Measurements from ENCODE around the gene NAA50. TPM values are rescaled to one million over a fixed set of nuclear protein-coding genes. Genes with fewer than 3 reads are reported as not detected.

Gene NAA50
- total RNA-seq, 1 donor from 2014 or later: 110 TPM

- no peak overlapping the region for H3K27ac Mint-ChIP-seq
- TF ChIP-seq, protein P1, sequence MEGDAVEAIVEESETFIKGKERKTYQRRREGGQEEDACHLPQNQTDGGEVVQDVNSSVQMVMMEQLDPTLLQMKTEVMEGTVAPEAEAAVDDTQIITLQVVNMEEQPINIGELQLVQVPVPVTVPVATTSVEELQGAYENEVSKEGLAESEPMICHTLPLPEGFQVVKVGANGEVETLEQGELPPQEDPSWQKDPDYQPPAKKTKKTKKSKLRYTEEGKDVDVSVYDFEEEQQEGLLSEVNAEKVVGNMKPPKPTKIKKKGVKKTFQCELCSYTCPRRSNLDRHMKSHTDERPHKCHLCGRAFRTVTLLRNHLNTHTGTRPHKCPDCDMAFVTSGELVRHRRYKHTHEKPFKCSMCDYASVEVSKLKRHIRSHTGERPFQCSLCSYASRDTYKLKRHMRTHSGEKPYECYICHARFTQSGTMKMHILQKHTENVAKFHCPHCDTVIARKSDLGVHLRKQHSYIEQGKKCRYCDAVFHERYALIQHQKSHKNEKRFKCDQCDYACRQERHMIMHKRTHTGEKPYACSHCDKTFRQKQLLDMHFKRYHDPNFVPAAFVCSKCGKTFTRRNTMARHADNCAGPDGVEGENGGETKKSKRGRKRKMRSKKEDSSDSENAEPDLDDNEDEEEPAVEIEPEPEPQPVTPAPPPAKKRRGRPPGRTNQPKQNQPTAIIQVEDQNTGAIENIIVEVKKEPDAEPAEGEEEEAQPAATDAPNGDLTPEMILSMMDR (IDR thresholded peaks at IDR 0.05; ENCODE audit: unreplicated experiment): no peak
- peaks cover 20% of the 10 kb centered on the region for H3K36me3 Mint-ChIP-seq (ENCODE audit: insufficient read depth)
- H3K4me1 Mint-ChIP-seq (ENCODE audit: low read depth): peaks cover 1% of the 10 kb centered on the region
- DNase-seq (ENCODE audit: low spot score, unreplicated experiment): no peak
- no peaks in the 10 kb centered on the region for H3K27me3 Mint-ChIP-seq
- no peak overlapping the region for H3K4me3 Mint-ChIP-seq (ENCODE audit: low read depth)
- H3K9me3 Mint-ChIP-seq (ENCODE audit: low read depth): no peaks in the 10 kb centered on the region
Measured at GRCh38 chr3:113717818-113718217, 28.2 kb downstream of the NAA50 start.

DNA sequence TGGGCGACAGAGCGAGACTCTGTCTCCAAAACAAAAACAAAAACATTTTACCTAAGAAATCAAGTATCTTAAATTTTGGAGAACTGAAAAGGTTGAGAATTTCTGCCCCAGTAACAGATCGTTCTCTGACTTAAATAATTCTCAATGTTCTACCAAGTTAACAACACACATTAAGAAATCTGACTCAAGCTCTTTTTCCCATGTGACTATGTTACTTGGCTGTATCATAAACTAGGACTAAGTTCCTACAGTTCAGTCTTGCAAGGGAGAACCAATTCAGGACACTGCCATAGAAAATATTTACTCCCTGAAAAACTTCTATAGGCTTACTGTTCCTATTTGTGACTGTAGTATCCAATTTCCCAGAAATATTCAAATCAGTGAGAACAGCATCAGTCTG is 28.7 kb downstream of the NAA50 start:
- no peaks in the 10 kb centered on the region for H3K27me3 Mint-ChIP-seq
- DNase-seq (ENCODE audit: low spot score, unreplicated experiment): no peak
- no peaks in the 10 kb centered on the region for H3K9me3 Mint-ChIP-seq (ENCODE audit: low read depth)
- H3K27ac Mint-ChIP-seq: no peak overlapping the region
- H3K36me3 Mint-ChIP-seq (ENCODE audit: insufficient read depth): peaks cover 19% of the 10 kb centered on the region
- no peak overlapping the region for H3K4me3 Mint-ChIP-seq (ENCODE audit: low read depth)
- H3K4me1 Mint-ChIP-seq (ENCODE audit: low read depth): peaks cover 5% of the 10 kb centered on the region
- TF ChIP-seq, protein P1 (IDR thresholded peaks at IDR 0.05; ENCODE audit: unreplicated experiment): no peak

- TF ChIP-seq, protein P1 (IDR thresholded peaks at IDR 0.05; ENCODE audit: unreplicated experiment): no peak
- Mint-ChIP-seq H3K36me3 (ENCODE audit: insufficient read depth) (peaks cover 14% of the 10 kb centered on the region), H3K4me1 (ENCODE audit: low read depth) (peaks cover 7% of the 10 kb centered on the region), H3K4me3 (ENCODE audit: low read depth) (no peak overlapping the region), H3K9me3 (ENCODE audit: low read depth) (no peaks in the 10 kb centered on the region), H3K27me3 (no peaks in the 10 kb centered on the region), H3K27ac (no peak overlapping the region)
- no peak for DNase-seq (ENCODE audit: low spot score, unreplicated experiment)
Measured at GRCh38 chr3:113714702-113715101, 31.3 kb downstream of the NAA50 start.

DNA sequence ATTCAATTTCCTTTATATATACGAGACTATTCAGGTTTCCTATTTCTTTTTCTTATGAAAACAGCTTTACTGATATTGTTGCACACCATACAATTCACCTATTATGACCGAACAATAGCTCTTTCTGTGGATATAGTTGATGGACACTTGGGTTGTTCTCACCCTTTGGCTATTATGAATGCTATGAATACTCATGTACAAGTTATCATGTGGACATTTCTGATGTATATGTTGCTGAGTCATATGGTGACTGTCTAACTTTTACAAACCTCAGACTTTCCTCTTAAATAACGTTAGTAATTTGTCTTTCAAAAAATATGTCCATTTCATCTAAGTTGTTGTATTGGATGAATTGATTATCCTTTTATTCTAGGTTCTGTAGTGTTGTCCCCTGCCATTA is 33.9 kb downstream of the NAA50 start:
- Mint-ChIP-seq H3K4me3 (ENCODE audit: low read depth) (no peak overlapping the region), H3K4me1 (ENCODE audit: low read depth) (peaks cover 7% of the 10 kb centered on the region), H3K27ac (no peak overlapping the region), H3K27me3 (no peaks in the 10 kb centered on the region), H3K36me3 (ENCODE audit: insufficient read depth) (peaks cover 8% of the 10 kb centered on the region), H3K9me3 (ENCODE audit: low read depth) (no peaks in the 10 kb centered on the region)
- TF ChIP-seq, protein P1 (IDR thresholded peaks at IDR 0.05; ENCODE audit: unreplicated experiment): no peak
- no peak for DNase-seq (ENCODE audit: low spot score, unreplicated experiment)

DNA sequence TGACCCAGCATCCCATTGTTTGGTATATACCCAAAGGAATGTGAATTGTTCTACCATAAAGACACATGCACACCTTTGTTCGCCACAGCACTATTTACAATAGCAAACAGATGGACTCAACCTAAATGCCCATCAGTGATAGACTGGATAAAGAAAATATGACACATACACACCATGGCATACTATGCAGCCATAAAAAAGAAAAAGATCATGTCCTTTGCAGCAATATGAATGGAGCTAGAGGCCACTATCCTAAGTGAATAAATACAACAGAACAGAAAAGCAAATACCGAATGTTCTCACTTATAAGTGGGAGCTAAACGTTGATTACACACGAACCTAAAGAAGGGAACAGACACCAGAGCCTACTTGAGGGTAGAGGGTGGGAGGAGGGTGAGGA is 38.2 kb downstream of the NAA50 start:
- TF ChIP-seq, protein P1 (IDR thresholded peaks at IDR 0.05; ENCODE audit: unreplicated experiment): no peak
- H3K36me3 Mint-ChIP-seq (ENCODE audit: insufficient read depth): no peaks in the 10 kb centered on the region
- no peak for DNase-seq (ENCODE audit: low spot score, unreplicated experiment)
- no peaks in the 10 kb centered on the region for H3K9me3 Mint-ChIP-seq (ENCODE audit: low read depth)
- no peak overlapping the region for H3K4me3 Mint-ChIP-seq (ENCODE audit: low read depth)
- peaks cover 8% of the 10 kb centered on the region for H3K4me1 Mint-ChIP-seq (ENCODE audit: low read depth)
- no peaks in the 10 kb centered on the region for H3K27me3 Mint-ChIP-seq
- no peak overlapping the region for H3K27ac Mint-ChIP-seq
